ENCODE measurements around the gene DEFB131B.

The DEFB131B gene

DNA sequence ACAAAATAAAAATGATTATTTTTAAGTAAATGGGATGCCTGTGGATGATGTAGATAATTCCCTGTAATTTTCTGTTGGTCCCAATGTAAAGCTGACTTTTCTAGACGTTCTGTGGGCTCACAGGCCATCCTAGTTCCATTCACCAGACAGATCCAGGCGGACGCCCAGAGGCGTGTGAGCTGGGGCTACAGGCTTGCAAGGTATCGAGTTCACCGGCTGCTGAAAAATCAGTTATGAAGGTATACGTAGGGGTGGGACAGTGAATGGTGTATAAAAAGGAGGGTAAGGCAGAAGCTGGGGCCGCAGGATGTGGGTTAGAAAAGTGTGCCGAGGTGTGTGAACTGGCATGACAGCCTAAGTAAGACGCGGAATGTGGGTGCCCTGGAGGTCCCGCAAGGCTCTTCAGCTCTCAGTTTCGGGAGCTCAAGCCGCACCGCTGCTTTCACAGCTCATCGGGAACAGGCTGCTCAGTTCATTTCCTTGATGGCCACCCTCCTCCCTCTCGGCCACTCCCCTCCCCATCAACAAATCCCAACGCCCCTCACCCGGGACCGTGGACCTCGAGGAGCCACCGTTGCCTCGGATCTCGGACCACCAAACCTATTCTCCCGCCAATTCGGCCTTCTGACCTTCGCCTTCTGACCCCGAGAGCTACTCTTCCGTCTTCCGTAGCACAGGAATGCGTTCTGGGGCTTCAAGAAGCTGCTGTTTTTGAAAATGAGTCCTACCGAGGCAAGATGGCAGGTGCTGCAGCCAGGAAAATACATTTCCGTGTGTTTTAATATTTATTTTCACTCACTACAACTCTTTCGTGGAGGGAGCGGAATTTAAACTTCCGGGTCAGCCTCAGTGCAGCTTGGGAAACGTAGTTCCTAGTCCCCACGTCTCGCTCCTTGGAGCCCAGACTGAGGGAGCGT lies 49.8 kb downstream of the DEFB131B start, which contains the start of gene XNDC1N:
Gene XNDC1N (minus strand): TSS at position 775 of the 917 bp plus-strand sequence. CDS start 5,241 bp downstream, outside the sequence.
- Histone ChIP-seq H3F3A (ENCODE audit: low read depth) (no peaks in the 10 kb centered on the region), H2AFZ (ENCODE audit: low read length) (peak within 1 kb of the TSS; percentile 85), H3K9me3 (ENCODE audit: insufficient read depth, low read depth, low read length) (no peaks in the 10 kb centered on the region), H3K4me1 (ENCODE audit: insufficient read depth, low read length, poor library complexity, severe bottlenecking) (peaks cover 38% of the 10 kb centered on the region), H4K20me1 (ENCODE audit: insufficient read depth, low read length, poor library complexity, severe bottlenecking) (peaks cover 15% of the 10 kb centered on the region), H3K36me3 (ENCODE audit: insufficient read depth, low read length) (no peaks in the 10 kb centered on the region), H3K9me2 (replicated peaks; ENCODE audit: low read depth, low read length) (no peaks in the 10 kb centered on the region), H3K4me2 (ENCODE audit: low read depth, low read length, poor library complexity, severe bottlenecking) (peak within 1 kb of the TSS; percentile 80), H3K9ac (ENCODE audit: low read depth, low read length, poor library complexity, severe bottlenecking) (peak within 1 kb of the TSS; percentile 84), H3K4me3 (ENCODE audit: low read length, poor library complexity, severe bottlenecking) (peak within 1 kb of the TSS; percentile 75), H3K27me3 (ENCODE audit: insufficient read depth, low read length, poor library complexity, severe bottlenecking) (no peaks in the 10 kb centered on the region), H3K79me2 (ENCODE audit: insufficient read depth, low read length) (peaks cover 55% of the 10 kb centered on the region)
- TF ChIP-seq, protein P1, sequence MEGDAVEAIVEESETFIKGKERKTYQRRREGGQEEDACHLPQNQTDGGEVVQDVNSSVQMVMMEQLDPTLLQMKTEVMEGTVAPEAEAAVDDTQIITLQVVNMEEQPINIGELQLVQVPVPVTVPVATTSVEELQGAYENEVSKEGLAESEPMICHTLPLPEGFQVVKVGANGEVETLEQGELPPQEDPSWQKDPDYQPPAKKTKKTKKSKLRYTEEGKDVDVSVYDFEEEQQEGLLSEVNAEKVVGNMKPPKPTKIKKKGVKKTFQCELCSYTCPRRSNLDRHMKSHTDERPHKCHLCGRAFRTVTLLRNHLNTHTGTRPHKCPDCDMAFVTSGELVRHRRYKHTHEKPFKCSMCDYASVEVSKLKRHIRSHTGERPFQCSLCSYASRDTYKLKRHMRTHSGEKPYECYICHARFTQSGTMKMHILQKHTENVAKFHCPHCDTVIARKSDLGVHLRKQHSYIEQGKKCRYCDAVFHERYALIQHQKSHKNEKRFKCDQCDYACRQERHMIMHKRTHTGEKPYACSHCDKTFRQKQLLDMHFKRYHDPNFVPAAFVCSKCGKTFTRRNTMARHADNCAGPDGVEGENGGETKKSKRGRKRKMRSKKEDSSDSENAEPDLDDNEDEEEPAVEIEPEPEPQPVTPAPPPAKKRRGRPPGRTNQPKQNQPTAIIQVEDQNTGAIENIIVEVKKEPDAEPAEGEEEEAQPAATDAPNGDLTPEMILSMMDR (conservative IDR thresholded peaks at IDR 0.05; ENCODE audit: low read length), result no peak
- no peak for TF ChIP-seq EZH2phosphoT487 (IDR thresholded peaks at IDR 0.05; ENCODE audit: borderline replicate concordance)

DNA sequence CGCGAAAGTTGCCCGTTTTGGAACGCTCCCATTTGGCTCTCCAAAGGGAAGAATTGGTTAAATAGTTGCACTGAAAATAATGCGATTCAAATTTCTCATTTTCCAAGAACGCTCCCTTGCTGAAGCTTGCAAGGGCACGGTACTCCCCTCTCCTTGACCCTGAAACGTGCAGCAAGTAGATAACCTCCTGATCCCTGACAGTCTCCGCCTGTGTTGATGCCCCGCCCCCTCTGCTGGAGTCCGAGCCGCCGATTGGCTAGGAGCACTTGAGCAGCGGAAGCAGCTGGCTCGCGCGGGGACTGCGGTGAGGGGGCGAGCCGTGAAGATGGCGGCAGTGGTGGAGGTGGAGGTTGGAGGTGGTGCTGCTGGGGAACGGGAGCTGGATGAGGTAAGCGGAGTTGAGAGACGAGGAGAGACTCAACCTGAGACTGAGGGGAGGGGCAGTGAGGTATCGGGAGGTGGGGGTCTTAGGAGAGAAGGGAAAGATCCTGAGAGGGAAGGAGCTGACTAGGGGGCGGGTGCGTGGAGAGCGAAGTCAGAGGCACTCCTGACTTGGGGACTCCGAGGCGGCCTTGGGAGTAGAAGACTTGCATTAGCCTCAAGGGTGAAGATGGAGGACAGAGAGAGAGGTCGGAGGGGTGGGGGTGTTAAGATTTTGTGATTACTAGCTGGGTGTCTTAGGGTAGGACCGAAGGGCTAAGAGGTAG lies 50.6 kb downstream of the DEFB131B start, which contains the start of gene RNF121:
Gene RNF121 (plus strand): TSS at position 310 of the 707 bp plus-strand sequence. CDS start 16 bp downstream, at position 326.
- peaks cover 42% of the 10 kb centered on the region for H3K4me1 ChIP-seq (ENCODE audit: insufficient read depth, low read length, poor library complexity, severe bottlenecking)
- peaks cover 18% of the 10 kb centered on the region for H4K20me1 ChIP-seq (ENCODE audit: insufficient read depth, low read length, poor library complexity, severe bottlenecking)
- H3K79me2 ChIP-seq (ENCODE audit: insufficient read depth, low read length), result peaks cover 63% of the 10 kb centered on the region
- H3F3A ChIP-seq (ENCODE audit: low read depth), result no peaks in the 10 kb centered on the region
- H3K4me2 ChIP-seq (ENCODE audit: low read depth, low read length, poor library complexity, severe bottlenecking), result peak within 1 kb of the TSS; percentile 80
- no peaks in the 10 kb centered on the region for H3K27me3 ChIP-seq (ENCODE audit: insufficient read depth, low read length, poor library complexity, severe bottlenecking)
- H3K4me3 ChIP-seq (ENCODE audit: low read length, poor library complexity, severe bottlenecking), result peak within 1 kb of the TSS; percentile 75
- no peaks in the 10 kb centered on the region for H3K36me3 ChIP-seq (ENCODE audit: insufficient read depth, low read length)
- peak within 1 kb of the TSS; percentile 85 for H2AFZ ChIP-seq (ENCODE audit: low read length)
- TF ChIP-seq, protein P1 (conservative IDR thresholded peaks at IDR 0.05; ENCODE audit: low read length), result no peak
- no peak for TF ChIP-seq EZH2phosphoT487 (IDR thresholded peaks at IDR 0.05; ENCODE audit: borderline replicate concordance)
- H3K9ac ChIP-seq (ENCODE audit: low read depth, low read length, poor library complexity, severe bottlenecking), result peak within 1 kb of the TSS; percentile 84
- no peaks in the 10 kb centered on the region for H3K9me2 ChIP-seq (replicated peaks; ENCODE audit: low read depth, low read length)
- no peaks in the 10 kb centered on the region for H3K9me3 ChIP-seq (ENCODE audit: insufficient read depth, low read depth, low read length)

GRCh38 chr11:71929491-71929890 lies 51.2 kb downstream of the DEFB131B start:
- Histone ChIP-seq H2AFZ (ENCODE audit: low read length) (no peak overlapping the region), H3K4me2 (ENCODE audit: low read depth, low read length, poor library complexity, severe bottlenecking) (peak overlapping the region; percentile 80), H3K9me3 (ENCODE audit: insufficient read depth, low read depth, low read length) (no peaks in the 10 kb centered on the region), H4K20me1 (ENCODE audit: insufficient read depth, low read length, poor library complexity, severe bottlenecking) (peaks cover 20% of the 10 kb centered on the region), H3K4me1 (ENCODE audit: insufficient read depth, low read length, poor library complexity, severe bottlenecking) (peaks cover 48% of the 10 kb centered on the region), H3K4me3 (ENCODE audit: low read length, poor library complexity, severe bottlenecking) (peak overlapping the region; percentile 75), H3K9ac (ENCODE audit: low read depth, low read length, poor library complexity, severe bottlenecking) (peak overlapping the region; percentile 84), H3F3A (ENCODE audit: low read depth) (no peaks in the 10 kb centered on the region), H3K9me2 (replicated peaks; ENCODE audit: low read depth, low read length) (no peaks in the 10 kb centered on the region), H3K27me3 (ENCODE audit: insufficient read depth, low read length, poor library complexity, severe bottlenecking) (no peaks in the 10 kb centered on the region), H3K79me2 (ENCODE audit: insufficient read depth, low read length) (peaks cover 69% of the 10 kb centered on the region), H3K36me3 (ENCODE audit: insufficient read depth, low read length) (no peaks in the 10 kb centered on the region)
- TF ChIP-seq EZH2phosphoT487 (IDR thresholded peaks at IDR 0.05; ENCODE audit: borderline replicate concordance), result no peak
- TF ChIP-seq, protein P1 (conservative IDR thresholded peaks at IDR 0.05; ENCODE audit: low read length), result no peak

Data from Loucy (cell line).